Bronchial epithelial cell (primary cell): Measurements from ENCODE around the gene PTPN7. TPM values are rescaled to one million over a fixed set of nuclear protein-coding genes. Genes with fewer than 3 reads are reported as not detected.

Experiments
- DNase-seq: peaks from one replicate; pipeline ENCODE4 v3.0.0-alpha.2; 2010; ENCODE audit warnings: low read depth
- FAIRE-seq: peaks from 2 replicates; lab custom pipeline; 2011; peaks lifted over from hg19 to GRCh38; lab: Jason Lieb, UNC
- H3K27me3 ChIP-seq: 2 replicates; pipeline ENCODE4 v1.5.1; 2011; ENCODE audit warnings: low read length; ENCODE audit not compliant: control insufficient read depth, insufficient read depth
- H3K36me3 ChIP-seq: 2 replicates; pipeline ENCODE4 v1.5.1; 2011; ENCODE audit warnings: low read length; ENCODE audit not compliant: control insufficient read depth, insufficient read depth
- H3K4me3 ChIP-seq: 2 replicates; pipeline ENCODE4 v1.5.1; 2011; ENCODE audit warnings: mild to moderate bottlenecking, low read depth, low read length, control low read depth
- CTCF ChIP-seq: IDR thresholded peaks from 2 replicates; pipeline ENCODE4 v1.5.1; 2011; ENCODE audit warnings: mild to moderate bottlenecking, moderate library complexity, low read length, control low read depth, inconsistent platforms; ENCODE audit not compliant: insufficient read depth, severe bottlenecking
- total RNA-seq: library from RNA; depleted of rRNA; stranded (reverse); fragments of >200 nt; gene quantifications from 2 replicates; pipeline ENCODE4 v1.2.1, GENCODE V29; 2014

The PTPN7 gene
- total RNA-seq, 1 donor from 2014 or later: not detected

DNA sequence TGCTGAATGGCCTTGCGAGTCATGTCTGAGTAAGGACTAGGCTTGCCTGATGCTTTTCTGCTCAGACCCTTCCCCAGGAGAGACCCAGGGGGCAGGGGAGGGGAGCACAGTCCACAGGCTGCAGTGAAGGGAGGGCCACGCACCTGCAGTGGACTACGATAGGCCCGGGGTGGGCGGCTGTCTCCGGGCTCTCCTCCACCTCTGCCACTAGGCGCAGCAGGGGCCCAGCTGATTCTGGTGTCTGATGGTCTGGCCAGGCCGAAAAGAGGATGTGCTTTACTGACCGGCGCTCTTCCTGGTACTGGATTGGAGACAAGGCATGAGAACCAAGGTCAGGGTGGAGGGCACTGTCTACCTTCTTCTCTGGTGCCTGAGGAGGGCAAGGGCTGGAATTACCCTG is 8.0 kb downstream of the PTPN7 start:
- Histone ChIP-seq H3K4me3 (no peak overlapping the region), H3K36me3 (no peaks in the 10 kb centered on the region), H3K27me3 (no peaks in the 10 kb centered on the region)
- no peak for DNase-seq
- FAIRE-seq: no peak
- TF ChIP-seq CTCF: no peak

DNA sequence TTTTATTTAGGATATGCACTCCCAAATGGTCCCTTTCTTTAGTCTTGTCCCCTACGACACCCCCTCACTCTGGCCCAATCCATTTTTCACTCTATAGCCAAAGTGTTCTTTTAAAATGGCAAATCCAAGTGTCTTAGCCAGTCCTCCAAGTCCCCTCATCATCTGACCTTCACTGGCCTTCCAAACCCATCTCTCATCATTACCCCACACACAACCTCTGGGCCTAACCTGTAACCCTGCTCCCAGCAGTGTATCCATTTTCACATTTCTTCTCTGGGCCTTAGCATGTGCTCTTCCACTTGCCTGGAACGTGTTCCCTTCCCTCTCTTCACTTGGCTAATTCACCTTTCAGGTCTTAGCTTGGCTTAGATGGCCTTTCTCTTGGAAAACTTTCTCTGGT is 9.4 kb downstream of the PTPN7 start:
- no peak overlapping the region for H3K4me3 ChIP-seq
- no peaks in the 10 kb centered on the region for H3K27me3 ChIP-seq
- no peak for TF ChIP-seq CTCF
- no peaks in the 10 kb centered on the region for H3K36me3 ChIP-seq
- DNase-seq (no peak), FAIRE-seq (no peak)

GRCh38 chr1:202150602-202151001 is 9.8 kb downstream of the PTPN7 start:
- Histone ChIP-seq H3K27me3 (no peaks in the 10 kb centered on the region), H3K36me3 (no peaks in the 10 kb centered on the region), H3K4me3 (no peak overlapping the region)
- FAIRE-seq: no peak
- TF ChIP-seq CTCF: no peak
- DNase-seq: no peak

- Histone ChIP-seq H3K4me3 (no peak overlapping the region), H3K36me3 (no peaks in the 10 kb centered on the region), H3K27me3 (no peaks in the 10 kb centered on the region)
- TF ChIP-seq CTCF: no peak
- DNase-seq: no peak
- no peak for FAIRE-seq
These were observed 10.2 kb downstream of the PTPN7 start for GRCh38 chr1:202150187-202150586.

DNA sequence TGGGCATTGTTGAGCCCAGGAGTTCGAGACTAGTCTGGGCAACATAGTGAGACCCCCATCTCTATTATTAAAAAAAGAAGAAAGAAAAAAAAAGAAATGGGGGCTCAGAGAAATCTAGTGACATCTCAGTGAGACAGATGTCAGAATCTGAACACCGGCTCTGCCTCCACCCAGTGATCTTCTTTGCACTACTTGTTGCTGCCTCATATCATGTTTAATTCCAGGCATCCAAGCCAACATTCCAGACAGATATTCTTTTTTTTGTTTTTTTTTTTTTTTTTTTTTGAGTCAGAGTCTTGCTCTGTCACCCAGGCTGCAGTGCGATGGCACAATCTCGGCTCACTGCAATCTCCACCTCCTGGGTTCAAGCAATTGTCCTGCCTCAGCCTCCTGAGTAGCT is 10.8 kb downstream of the PTPN7 start:
- no peak for TF ChIP-seq CTCF
- no peak overlapping the region for H3K4me3 ChIP-seq
- H3K36me3 ChIP-seq: no peaks in the 10 kb centered on the region
- no peaks in the 10 kb centered on the region for H3K27me3 ChIP-seq
- FAIRE-seq: no peak
- no peak for DNase-seq

- DNase-seq: no peak
- Histone ChIP-seq H3K27me3 (no peaks in the 10 kb centered on the region), H3K36me3 (no peaks in the 10 kb centered on the region), H3K4me3 (no peak overlapping the region)
- no peak for TF ChIP-seq CTCF
- FAIRE-seq: no peak
These were observed 12.0 kb downstream of the PTPN7 start for GRCh38 chr1:202148391-202148790.
